ENCODE data around the gene GAGE1.
"Not testable (repeated sequence)": the region's sequence is repeated elsewhere in the genome, so short reads cannot be mapped to it uniquely, and the experiment has no call there.

GAGE1 gene

GRCh38 chrX:49598720-49599119, at the start of gene GAGE1:
TSS of gene GAGE1 (plus strand) at chrX:49599020. CDS start at chrX:49600175, 1,155 bp downstream.
- in situ Hi-C loops (cut with MboI; ENCODE audit: low sequenced_read_pairs), result not testable (repeated sequence)

- in situ Hi-C loops (cut with MboI; ENCODE audit: low sequenced_read_pairs), result not testable (repeated sequence)
These were observed 47.8 kb upstream of the GAGE1 start, which contains the start of gene GAGE12E for GRCh38 chrX:49550989-49551388. TSS of gene GAGE12E (plus strand) at chrX:49551289. CDS start at chrX:49552444, 1,155 bp downstream.

- in situ Hi-C loops (cut with MboI; ENCODE audit: low sequenced_read_pairs), result not testable (repeated sequence)
These were observed 38.3 kb upstream of the GAGE1 start, which contains the start of gene GAGE12F for GRCh38 chrX:49560542-49560941. TSS of gene GAGE12F (plus strand) at chrX:49560842. CDS start at chrX:49561997, 1,155 bp downstream.

- in situ Hi-C loops (cut with MboI; ENCODE audit: low sequenced_read_pairs), result not testable (repeated sequence)
These were observed 30.1 kb upstream of the GAGE1 start for GRCh38 chrX:49568728-49569127.

- in situ Hi-C loops (cut with MboI; ENCODE audit: low sequenced_read_pairs), result not testable (repeated sequence)
These were observed 29.7 kb upstream of the GAGE1 start for GRCh38 chrX:49569152-49569551.

- in situ Hi-C loops (cut with MboI; ENCODE audit: low sequenced_read_pairs), result not testable (repeated sequence)
These were observed 28.7 kb upstream of the GAGE1 start, which contains the start of gene GAGE12G for GRCh38 chrX:49570100-49570499. TSS of gene GAGE12G (plus strand) at chrX:49570400. CDS start at chrX:49571555, 1,155 bp downstream.

- in situ Hi-C loops (cut with MboI; ENCODE audit: low sequenced_read_pairs), result not testable (repeated sequence)
These were observed 19.2 kb upstream of the GAGE1 start, which contains the start of gene GAGE12H for GRCh38 chrX:49579649-49580048. TSS of gene GAGE12H (plus strand) at chrX:49579949. CDS start at chrX:49581104, 1,155 bp downstream.

GRCh38 chrX:49589196-49589595, 9.6 kb upstream of the GAGE1 start, which contains the start of gene GAGE2A:
TSS of gene GAGE2A (plus strand) at chrX:49589496. CDS start at chrX:49590651, 1,155 bp downstream.
- in situ Hi-C loops (cut with MboI; ENCODE audit: low sequenced_read_pairs), result not testable (repeated sequence)

GRCh38 chrX:49589769-49590478, 8.9 kb upstream of the GAGE1 start:
- in situ Hi-C loops (cut with MboI; ENCODE audit: low sequenced_read_pairs), result not testable (repeated sequence)

GRCh38 chrX:49590488-49590887, 8.3 kb upstream of the GAGE1 start:
- in situ Hi-C loops (cut with MboI; ENCODE audit: low sequenced_read_pairs), result not testable (repeated sequence)

GRCh38 chrX:49610718-49611310, 12.0 kb downstream of the GAGE1 start:
- in situ Hi-C loops (cut with MboI; ENCODE audit: low sequenced_read_pairs), result no loop called here

- in situ Hi-C loops (cut with MboI; ENCODE audit: low sequenced_read_pairs), result no loop called here
These were observed 19.8 kb downstream of the GAGE1 start for GRCh38 chrX:49618574-49618973.

- in situ Hi-C loops (cut with MboI; ENCODE audit: low sequenced_read_pairs), result no loop called here
These were observed 28.4 kb downstream of the GAGE1 start for GRCh38 chrX:49627086-49627777.

GRCh38 chrX:49644991-49645637, 46.3 kb downstream of the GAGE1 start:
- in situ Hi-C loops (cut with MboI; ENCODE audit: low sequenced_read_pairs), result no loop called here

- in situ Hi-C loops (cut with MboI; ENCODE audit: low sequenced_read_pairs), result no loop called here
These were observed 57.7 kb downstream of the GAGE1 start for GRCh38 chrX:49656533-49656932.

Data from HL-60/S4 treated with retinoic acid at 250 ng/mL for 4 days and 3 days (cell line).